MCF 10A (cell line): Measurements from ENCODE around the gene GXYLT1. TPM values are rescaled to one million over a fixed set of nuclear protein-coding genes. Genes with fewer than 3 reads are reported as not detected.

Source experiments
- BruUV-seq: library from RNA; stranded (reverse); fragments of 400-500 nt; replicated peaks from 2 replicates; lab custom pipeline; 2021; lab: Mats Ljungman, UMichigan
- CTCF ChIA-PET: fragments of 300-600 bp; sonication (Branson Sonifier 250); formaldehyde crosslinking; extraction: SDS; loops from one replicate; lab custom pipeline; 2021; ENCODE audit warnings: antibody characterized with exemption, inconsistent platforms; lab: Yijun Ruan, JAX
- POLR2A ChIA-PET: fragments of 300-600, 350-650 bp; sonication (Branson Sonifier 250); formaldehyde crosslinking; extraction: SDS; loops from one replicate; lab custom pipeline; 2020; ENCODE audit warnings: antibody characterized with exemption, inconsistent platforms; lab: Yijun Ruan, JAX
- DNase-seq: peaks from one replicate; pipeline ENCODE4 v3.0.0-alpha.2; 2018; ENCODE audit not compliant: unreplicated experiment
- H3K27ac Mint-ChIP-seq: one replicate; pipeline ENCODE4 v1.8.0; 2022; ENCODE audit warnings: mild to moderate bottlenecking, low read depth, mixed read lengths; ENCODE audit not compliant: unreplicated experiment
- H3K27me3 Mint-ChIP-seq: one replicate; pipeline ENCODE4 v1.8.0; 2022; ENCODE audit warnings: mixed read lengths; ENCODE audit not compliant: insufficient read depth, unreplicated experiment
- H3K36me3 Mint-ChIP-seq: one replicate; pipeline ENCODE4 v1.8.0; 2022; ENCODE audit warnings: mild to moderate bottlenecking, moderate library complexity, mixed read lengths; ENCODE audit not compliant: insufficient read depth, unreplicated experiment
- H3K4me1 Mint-ChIP-seq: one replicate; pipeline ENCODE4 v1.8.0; 2022; ENCODE audit warnings: mixed read lengths; ENCODE audit not compliant: insufficient read depth, unreplicated experiment
- H3K4me3 Mint-ChIP-seq: one replicate; pipeline ENCODE4 v1.8.0; 2022; ENCODE audit warnings: mild to moderate bottlenecking, moderate library complexity, mixed read lengths; ENCODE audit not compliant: unreplicated experiment
- H3K9me3 Mint-ChIP-seq: one replicate; pipeline ENCODE4 v1.8.0; 2022; ENCODE audit warnings: mixed read lengths; ENCODE audit not compliant: unreplicated experiment
- intact Hi-C: fragments of 100-400 bp; cut with micrococcal nuclease; formaldehyde crosslinking; loops from 2 replicates; pipeline ENCODE4 v1.14.1; 2022
- total RNA-seq: library from RNA; stranded (reverse); gene quantifications from 2 replicates; pipeline ENCODE4 v1.2.3, GENCODE V29; 2022
- TF ChIP-seq, protein P1 (sequence below): fragments of 200-600 bp; IDR thresholded peaks from one replicate; pipeline ENCODE4 v1.8.0; 2022; ENCODE audit warnings: antibody characterized with exemption, mild to moderate bottlenecking; ENCODE audit not compliant: unreplicated experiment

Gene GXYLT1
- total RNA-seq, 1 experiment from 2014 or later: 12.4 TPM

DNA sequence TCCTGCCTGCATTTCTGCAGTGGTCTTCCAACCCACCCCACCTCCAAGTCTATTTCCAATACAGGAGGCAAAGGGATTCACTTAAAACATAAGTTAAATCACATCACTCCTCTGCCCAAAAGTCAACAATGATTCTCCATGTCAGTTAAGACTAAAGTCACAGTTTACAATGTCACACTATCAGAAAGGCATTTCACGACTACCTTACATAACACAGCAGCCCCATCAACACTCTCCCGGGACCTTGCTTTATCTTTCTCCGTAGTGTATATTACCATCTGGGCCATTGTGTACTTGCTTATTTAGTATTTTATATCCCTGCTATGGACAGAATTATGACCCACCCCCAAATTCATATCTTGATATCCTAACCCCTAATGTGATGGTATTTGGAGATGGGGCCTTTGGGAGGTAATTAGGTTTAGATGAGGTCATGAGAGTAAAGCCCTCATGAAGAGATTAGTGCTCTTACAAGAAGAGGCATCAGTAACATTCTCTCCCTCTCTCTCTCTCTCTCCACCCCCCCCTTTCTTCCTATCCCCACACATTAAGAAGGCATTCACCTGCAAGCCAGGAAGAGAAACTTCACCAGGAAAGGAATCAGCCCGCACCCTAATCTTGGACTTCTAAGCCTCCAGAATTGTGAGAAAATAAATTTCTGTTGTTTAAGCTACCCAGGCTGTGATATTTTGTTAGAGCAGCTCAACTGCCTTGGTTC lies 112.7 kb downstream of the GXYLT1 start:
- ChIA-PET POLR2A (no interaction called here), CTCF (interaction anchor here (1.3 kb wide), 1 partner anchor 8 kb away, joined by 5 read pairs; no protein-coding TSS in a partner anchor)
- Mint-ChIP-seq H3K4me1 (no peaks in the 10 kb centered on the region), H3K36me3 (no peaks in the 10 kb centered on the region), H3K27me3 (no peaks in the 10 kb centered on the region), H3K4me3 (no peak overlapping the region), H3K27ac (no peak overlapping the region), H3K9me3 (peaks cover 13% of the 10 kb centered on the region)
- no peak for DNase-seq
- BruUV-seq: no TSS peak
- TF ChIP-seq, protein P1, sequence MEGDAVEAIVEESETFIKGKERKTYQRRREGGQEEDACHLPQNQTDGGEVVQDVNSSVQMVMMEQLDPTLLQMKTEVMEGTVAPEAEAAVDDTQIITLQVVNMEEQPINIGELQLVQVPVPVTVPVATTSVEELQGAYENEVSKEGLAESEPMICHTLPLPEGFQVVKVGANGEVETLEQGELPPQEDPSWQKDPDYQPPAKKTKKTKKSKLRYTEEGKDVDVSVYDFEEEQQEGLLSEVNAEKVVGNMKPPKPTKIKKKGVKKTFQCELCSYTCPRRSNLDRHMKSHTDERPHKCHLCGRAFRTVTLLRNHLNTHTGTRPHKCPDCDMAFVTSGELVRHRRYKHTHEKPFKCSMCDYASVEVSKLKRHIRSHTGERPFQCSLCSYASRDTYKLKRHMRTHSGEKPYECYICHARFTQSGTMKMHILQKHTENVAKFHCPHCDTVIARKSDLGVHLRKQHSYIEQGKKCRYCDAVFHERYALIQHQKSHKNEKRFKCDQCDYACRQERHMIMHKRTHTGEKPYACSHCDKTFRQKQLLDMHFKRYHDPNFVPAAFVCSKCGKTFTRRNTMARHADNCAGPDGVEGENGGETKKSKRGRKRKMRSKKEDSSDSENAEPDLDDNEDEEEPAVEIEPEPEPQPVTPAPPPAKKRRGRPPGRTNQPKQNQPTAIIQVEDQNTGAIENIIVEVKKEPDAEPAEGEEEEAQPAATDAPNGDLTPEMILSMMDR: no peak
- intact Hi-C loops: loop anchor here (10.0 kb wide), 1 partner anchor 73 kb away; no protein-coding TSS in a partner anchor

Other genes starting within 250 kb of the GXYLT1 start
- 37.2 and 49.6 TPM in 2 replicates for gene YAF2, start 93.4 kb upstream of the GXYLT1 start, total RNA-seq
- 62.2 and 76.7 TPM in 2 replicates for gene ZCRB1, start 181.2 kb upstream of the GXYLT1 start, total RNA-seq
- gene PPHLN1, start 181.3 kb upstream of the GXYLT1 start, total RNA-seq: 51.1 and 54.5 TPM in 2 replicates